Activated T-helper 2 cell treated with anti-CD3 and anti-CD28 coated beads, Interferon-gamma antibody, Interleukin-2, Interleukin-4, amounts not matched to agents 10 μg/mL and 5 μg/mL and 100 μg/mL, durations not matched to agents 14 hours and 24 hours and 36 hours (primary cell): ENCODE data around the gene NRG3. TPM values are rescaled to one million over a fixed set of nuclear protein-coding genes. Genes with fewer than 3 reads are reported as not detected.

Experiments used
- DNase-seq: peaks from one replicate; pipeline ENCODE4 v3.0.0; 2021; ENCODE audit warnings: low spot score
- H3K27ac Mint-ChIP-seq: one replicate; pipeline ENCODE4 v1.8.0; 2021; ENCODE audit warnings: mixed read lengths
- H3K27me3 Mint-ChIP-seq: one replicate; pipeline ENCODE4 v1.8.0; 2021; ENCODE audit warnings: low read depth, mixed read lengths
- H3K36me3 Mint-ChIP-seq: one replicate; pipeline ENCODE4 v1.8.0; 2021; ENCODE audit warnings: low read depth, mixed read lengths
- H3K4me1 Mint-ChIP-seq: one replicate; pipeline ENCODE4 v1.8.0; 2021; ENCODE audit warnings: low read depth, mixed read lengths
- H3K4me3 Mint-ChIP-seq: one replicate; pipeline ENCODE4 v1.8.0; 2021; ENCODE audit warnings: low read depth, mild to moderate bottlenecking, moderate library complexity, mixed read lengths
- H3K9me3 Mint-ChIP-seq: one replicate; pipeline ENCODE4 v1.8.0; 2021; ENCODE audit warnings: mixed read lengths
- intact Hi-C: fragments of 100-400 bp; cut with micrococcal nuclease; formaldehyde crosslinking; loops from one replicate; pipeline ENCODE4 v1.15.1; 2023
- total RNA-seq: library from RNA; stranded (reverse); gene quantifications from 2 replicates; pipeline ENCODE4 v1.2.3, GENCODE V29; 2022

Gene NRG3
- total RNA-seq, 1 donor from 2014 or later: not detected

- Mint-ChIP-seq H3K4me3 (no peak overlapping the region), H3K9me3 (peaks cover 26% of the 10 kb centered on the region), H3K36me3 (no peaks in the 10 kb centered on the region), H3K27me3 (no peaks in the 10 kb centered on the region), H3K4me1 (no peaks in the 10 kb centered on the region), H3K27ac (no peak overlapping the region)
- intact Hi-C loops: no loop called here
- no peak for DNase-seq
Observed at GRCh38 chr10:82084496-82084895, 209.5 kb downstream of the NRG3 start.

GRCh38 chr10:82084904-82085303 is 209.9 kb downstream of the NRG3 start:
- H3K27ac Mint-ChIP-seq: no peak overlapping the region
- no peaks in the 10 kb centered on the region for H3K36me3 Mint-ChIP-seq
- no peak overlapping the region for H3K4me3 Mint-ChIP-seq
- intact Hi-C loops: no loop called here
- peaks cover 25% of the 10 kb centered on the region for H3K9me3 Mint-ChIP-seq
- no peak for DNase-seq
- no peaks in the 10 kb centered on the region for H3K27me3 Mint-ChIP-seq
- H3K4me1 Mint-ChIP-seq: no peaks in the 10 kb centered on the region

- H3K4me1 Mint-ChIP-seq: no peaks in the 10 kb centered on the region
- DNase-seq: no peak
- H3K4me3 Mint-ChIP-seq: no peak overlapping the region
Observed at GRCh38 chr10:82089327-82089726, 214.3 kb downstream of the NRG3 start.

DNA sequence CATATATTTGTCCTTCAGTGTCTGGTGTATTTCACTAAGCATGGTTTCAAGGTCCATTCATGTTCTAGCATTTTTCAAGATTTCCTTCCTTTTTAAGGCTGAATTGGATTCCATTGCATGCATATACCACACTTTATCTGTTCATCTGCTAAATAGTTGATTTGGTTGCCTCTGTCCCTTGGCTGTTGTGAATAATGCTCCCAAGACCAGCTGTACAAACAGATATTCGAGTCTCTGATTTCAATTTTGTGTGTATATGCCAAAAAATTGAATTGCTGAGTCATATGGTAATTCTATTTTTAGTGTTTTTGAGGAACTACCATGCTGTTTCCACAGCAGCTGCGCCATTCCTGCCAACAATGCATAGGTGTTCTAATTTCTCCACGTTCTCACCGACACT is 216.4 kb downstream of the NRG3 start:
- no peak for DNase-seq
- H3K4me3 Mint-ChIP-seq: no peak overlapping the region
- no peak overlapping the region for H3K27ac Mint-ChIP-seq
- no peaks in the 10 kb centered on the region for H3K27me3 Mint-ChIP-seq
- H3K4me1 Mint-ChIP-seq: no peaks in the 10 kb centered on the region
- H3K9me3 Mint-ChIP-seq: peaks cover 4% of the 10 kb centered on the region
- no peaks in the 10 kb centered on the region for H3K36me3 Mint-ChIP-seq
- intact Hi-C loops: no loop called here

More at GRCh38 chr10:82089327-82089726, 214.3 kb downstream of the NRG3 start:
- Mint-ChIP-seq H3K36me3 (no peaks in the 10 kb centered on the region), H3K9me3 (peaks cover 14% of the 10 kb centered on the region), H3K27me3 (no peaks in the 10 kb centered on the region), H3K27ac (no peak overlapping the region)
- intact Hi-C loops: no loop called here

GRCh38 chr10:82092111-82092510 is 217.1 kb downstream of the NRG3 start:
- Mint-ChIP-seq H3K4me3 (no peak overlapping the region), H3K9me3 (peaks cover 4% of the 10 kb centered on the region), H3K36me3 (no peaks in the 10 kb centered on the region), H3K4me1 (no peaks in the 10 kb centered on the region), H3K27me3 (no peaks in the 10 kb centered on the region), H3K27ac (no peak overlapping the region)
- no peak for DNase-seq
- intact Hi-C loops: no loop called here

DNA sequence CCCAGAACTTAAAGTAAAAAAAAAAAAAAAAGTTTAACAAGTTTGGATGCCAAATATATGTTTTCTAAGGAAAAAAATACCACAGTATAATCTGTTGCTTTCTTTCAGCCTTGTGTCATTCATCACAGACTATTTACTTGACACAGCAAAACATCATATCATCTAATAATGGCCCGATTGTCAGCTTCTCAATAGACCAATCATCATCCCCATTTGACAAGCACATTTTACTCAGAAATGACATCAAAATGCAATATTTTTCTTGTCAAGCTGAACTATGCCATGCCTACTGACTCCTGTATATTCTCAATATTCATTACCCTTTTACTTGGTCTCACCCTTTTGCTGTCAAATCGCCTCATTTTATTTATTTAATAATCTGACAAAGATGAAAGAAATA is 249.7 kb downstream of the NRG3 start:
- Mint-ChIP-seq H3K4me3 (no peak overlapping the region), H3K9me3 (peaks cover 18% of the 10 kb centered on the region), H3K4me1 (no peaks in the 10 kb centered on the region), H3K27ac (no peak overlapping the region), H3K27me3 (no peaks in the 10 kb centered on the region), H3K36me3 (no peaks in the 10 kb centered on the region)
- no peak for DNase-seq
- intact Hi-C loops: no loop called here

GRCh38 chr10:82128527-82128926 is 253.5 kb downstream of the NRG3 start:
- intact Hi-C loops: no loop called here
- Mint-ChIP-seq H3K27ac (no peak overlapping the region), H3K27me3 (no peaks in the 10 kb centered on the region), H3K36me3 (no peaks in the 10 kb centered on the region), H3K4me3 (no peak overlapping the region), H3K4me1 (no peaks in the 10 kb centered on the region), H3K9me3 (peaks cover 24% of the 10 kb centered on the region)
- no peak for DNase-seq

GRCh38 chr10:82136103-82136502 is 261.1 kb downstream of the NRG3 start:
- Mint-ChIP-seq H3K9me3 (peaks cover 26% of the 10 kb centered on the region), H3K4me3 (no peak overlapping the region), H3K36me3 (no peaks in the 10 kb centered on the region), H3K27me3 (no peaks in the 10 kb centered on the region), H3K27ac (no peak overlapping the region), H3K4me1 (no peaks in the 10 kb centered on the region)
- intact Hi-C loops: no loop called here
- DNase-seq: no peak

GRCh38 chr10:82144153-82144552 is 269.2 kb downstream of the NRG3 start:
- no peak overlapping the region for H3K27ac Mint-ChIP-seq
- no peaks in the 10 kb centered on the region for H3K27me3 Mint-ChIP-seq
- H3K4me1 Mint-ChIP-seq: no peaks in the 10 kb centered on the region
- H3K36me3 Mint-ChIP-seq: no peaks in the 10 kb centered on the region
- no peak for DNase-seq
- no peaks in the 10 kb centered on the region for H3K9me3 Mint-ChIP-seq
- intact Hi-C loops: no loop called here
- H3K4me3 Mint-ChIP-seq: no peak overlapping the region

DNA sequence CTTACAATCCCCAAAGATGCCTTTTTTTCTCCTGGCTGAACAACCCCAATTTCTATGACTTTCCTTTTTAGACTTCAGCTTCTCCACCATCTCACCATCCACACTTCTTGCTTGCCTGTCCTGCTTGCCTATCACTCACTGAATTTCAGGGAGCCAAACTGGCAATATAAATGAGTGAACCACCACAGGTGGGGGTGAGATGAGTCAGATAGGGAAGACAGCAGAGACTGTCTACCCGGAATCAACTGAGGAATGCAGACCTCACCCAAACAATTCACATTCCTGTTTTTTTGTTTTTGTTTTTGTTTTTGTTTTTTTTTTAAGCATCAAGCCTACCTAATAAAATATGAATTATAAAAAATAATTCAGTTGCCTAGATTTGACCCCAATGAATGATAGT is 273.8 kb downstream of the NRG3 start:
- Mint-ChIP-seq H3K4me3 (no peak overlapping the region), H3K27ac (no peak overlapping the region), H3K9me3 (no peaks in the 10 kb centered on the region), H3K27me3 (no peaks in the 10 kb centered on the region), H3K36me3 (no peaks in the 10 kb centered on the region), H3K4me1 (no peaks in the 10 kb centered on the region)
- intact Hi-C loops: no loop called here
- DNase-seq: no peak

- no peak for DNase-seq
- intact Hi-C loops: no loop called here
- Mint-ChIP-seq H3K9me3 (no peaks in the 10 kb centered on the region), H3K4me1 (no peaks in the 10 kb centered on the region), H3K27ac (no peak overlapping the region), H3K36me3 (no peaks in the 10 kb centered on the region), H3K4me3 (no peak overlapping the region), H3K27me3 (no peaks in the 10 kb centered on the region)
Observed at GRCh38 chr10:82149674-82150073, 274.7 kb downstream of the NRG3 start.

- Mint-ChIP-seq H3K4me1 (no peaks in the 10 kb centered on the region), H3K27ac (no peak overlapping the region), H3K36me3 (no peaks in the 10 kb centered on the region), H3K27me3 (no peaks in the 10 kb centered on the region), H3K9me3 (no peaks in the 10 kb centered on the region), H3K4me3 (no peak overlapping the region)
- DNase-seq: no peak
- intact Hi-C loops: no loop called here
Observed at GRCh38 chr10:82150123-82150900, 275.3 kb downstream of the NRG3 start.

DNA sequence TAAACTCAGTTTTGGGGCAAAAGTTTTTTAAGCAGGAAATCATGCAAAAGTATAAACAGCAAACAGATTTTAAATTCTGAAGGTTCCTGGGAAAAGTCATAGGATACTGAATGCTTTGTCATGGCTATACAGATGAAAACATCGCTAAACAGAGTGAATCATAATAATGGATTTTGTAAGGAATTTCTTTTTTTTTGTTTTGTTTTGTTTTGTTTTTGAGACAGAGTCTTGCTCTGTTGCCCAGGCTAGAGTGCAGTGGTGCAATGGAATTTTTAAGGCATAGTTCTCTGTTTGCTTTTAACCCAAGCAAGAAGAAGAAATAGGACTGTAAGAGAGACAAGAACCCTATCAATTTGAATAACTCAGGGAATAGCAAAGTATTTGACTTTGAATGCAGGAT is 285.3 kb downstream of the NRG3 start:
- H3K36me3 Mint-ChIP-seq: no peaks in the 10 kb centered on the region
- H3K27me3 Mint-ChIP-seq: no peaks in the 10 kb centered on the region
- no peak overlapping the region for H3K27ac Mint-ChIP-seq
- H3K4me3 Mint-ChIP-seq: no peak overlapping the region
- H3K9me3 Mint-ChIP-seq: peaks cover 15% of the 10 kb centered on the region
- intact Hi-C loops: no loop called here
- no peaks in the 10 kb centered on the region for H3K4me1 Mint-ChIP-seq
- no peak for DNase-seq

DNA sequence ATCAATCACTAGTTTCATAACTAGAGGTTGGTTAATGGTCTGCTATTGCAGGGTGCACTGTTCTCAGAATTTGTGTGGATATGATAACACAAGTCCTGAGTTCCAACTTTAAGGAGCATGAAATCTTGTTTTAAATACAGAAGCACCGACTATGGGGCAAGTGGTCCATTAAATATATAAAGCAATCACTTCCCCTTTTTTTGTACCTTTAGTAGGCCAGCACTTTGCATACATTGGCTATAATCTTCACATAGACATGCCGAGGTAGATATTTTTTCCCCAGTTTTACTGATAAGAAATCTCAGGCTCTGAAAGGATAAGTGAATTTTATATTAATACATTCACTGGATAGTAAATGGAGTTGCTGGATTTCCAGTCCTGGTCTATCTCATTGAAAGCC is 286.3 kb downstream of the NRG3 start:
- no peaks in the 10 kb centered on the region for H3K4me1 Mint-ChIP-seq
- DNase-seq: no peak
- no peak overlapping the region for H3K27ac Mint-ChIP-seq
- H3K27me3 Mint-ChIP-seq: no peaks in the 10 kb centered on the region
- peaks cover 15% of the 10 kb centered on the region for H3K9me3 Mint-ChIP-seq
- intact Hi-C loops: no loop called here
- no peak overlapping the region for H3K4me3 Mint-ChIP-seq
- H3K36me3 Mint-ChIP-seq: no peaks in the 10 kb centered on the region
